ENCODE measurements around the gene MTMR3.

- no peak for TF ChIP-seq POLR2A (IDR thresholded peaks at IDR 0.05; ENCODE audit: low read depth)
- TF ChIP-seq, protein P1, sequence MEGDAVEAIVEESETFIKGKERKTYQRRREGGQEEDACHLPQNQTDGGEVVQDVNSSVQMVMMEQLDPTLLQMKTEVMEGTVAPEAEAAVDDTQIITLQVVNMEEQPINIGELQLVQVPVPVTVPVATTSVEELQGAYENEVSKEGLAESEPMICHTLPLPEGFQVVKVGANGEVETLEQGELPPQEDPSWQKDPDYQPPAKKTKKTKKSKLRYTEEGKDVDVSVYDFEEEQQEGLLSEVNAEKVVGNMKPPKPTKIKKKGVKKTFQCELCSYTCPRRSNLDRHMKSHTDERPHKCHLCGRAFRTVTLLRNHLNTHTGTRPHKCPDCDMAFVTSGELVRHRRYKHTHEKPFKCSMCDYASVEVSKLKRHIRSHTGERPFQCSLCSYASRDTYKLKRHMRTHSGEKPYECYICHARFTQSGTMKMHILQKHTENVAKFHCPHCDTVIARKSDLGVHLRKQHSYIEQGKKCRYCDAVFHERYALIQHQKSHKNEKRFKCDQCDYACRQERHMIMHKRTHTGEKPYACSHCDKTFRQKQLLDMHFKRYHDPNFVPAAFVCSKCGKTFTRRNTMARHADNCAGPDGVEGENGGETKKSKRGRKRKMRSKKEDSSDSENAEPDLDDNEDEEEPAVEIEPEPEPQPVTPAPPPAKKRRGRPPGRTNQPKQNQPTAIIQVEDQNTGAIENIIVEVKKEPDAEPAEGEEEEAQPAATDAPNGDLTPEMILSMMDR (IDR thresholded peaks at IDR 0.05), result no peak
Measured at GRCh38 chr22:29848111-29848510, 34.9 kb upstream of the MTMR3 start.

Measured in esophagus muscularis mucosa (tissue), 3 donors.